Keratinocyte (primary cell): Measurements from ENCODE around the gene PKP4. TPM values are rescaled to one million over a fixed set of nuclear protein-coding genes. Genes with fewer than 3 reads are reported as not detected.

Source experiments
- DNase-seq: peaks from one replicate; pipeline ENCODE4 v3.0.0-alpha.2; 2011; ENCODE audit warnings: low read depth, missing footprints, low spot score
- FAIRE-seq: peaks from 2 replicates; lab custom pipeline; 2011; peaks lifted over from hg19 to GRCh38; lab: Jason Lieb, UNC
- H2AFZ ChIP-seq: 2 replicates; pipeline ENCODE4 v1.6.0; 2012; ENCODE audit warnings: low read length, control low read depth, inconsistent platforms; ENCODE audit not compliant: control insufficient read depth
- H3K27ac ChIP-seq: 2 replicates; pipeline ENCODE4 v1.5.1; 2011; ENCODE audit warnings: low read length; ENCODE audit not compliant: control insufficient read depth, insufficient read depth
- H3K27me3 ChIP-seq: 3 replicates; pipeline ENCODE4 v1.6.0; 2011; ENCODE audit warnings: low read length; ENCODE audit not compliant: control insufficient read depth, insufficient read depth; ENCODE audit errors: extremely low read depth
- H3K36me3 ChIP-seq, 2 experiments: 2 replicates in 1 of 2; 3 replicates in 1 of 2; pipeline ENCODE4 v1.5.1; 2011; ENCODE audit warnings: low read length in 2 of 2, mild to moderate bottlenecking in 1 of 2; ENCODE audit not compliant: control insufficient read depth in 2 of 2, insufficient read depth in 2 of 2; ENCODE audit errors: extremely low read depth in 1 of 2
- H3K4me1 ChIP-seq: 3 replicates; pipeline ENCODE4 v1.5.1; 2011; ENCODE audit warnings: low read length; ENCODE audit not compliant: control insufficient read depth, insufficient read depth; ENCODE audit errors: extremely low read depth
- H3K4me2 ChIP-seq: 3 replicates; pipeline ENCODE4 v1.6.0; 2011; ENCODE audit warnings: low read depth, low read length; ENCODE audit not compliant: control insufficient read depth, insufficient read depth; ENCODE audit errors: extremely low read depth
- H3K4me3 ChIP-seq, 3 experiments: fragments of 200-600 bp in 1 of 3; sonication (generic) in 1 of 3; 2 replicates in 2 of 3; 3 replicates in 1 of 3; pipeline ENCODE4 v1.5.1; 2011 to 2016; ENCODE audit warnings: low read length in 3 of 3, mild to moderate bottlenecking in 3 of 3, control low read depth in 2 of 3, inconsistent platforms in 1 of 3, low read depth in 1 of 3, mixed read lengths in 1 of 3, mixed run types in 1 of 3, moderate library complexity in 1 of 3; ENCODE audit not compliant: control insufficient read depth in 2 of 3, insufficient read depth in 2 of 3; ENCODE audit errors: extremely low read depth in 1 of 3
- H3K79me2 ChIP-seq: 2 replicates; pipeline ENCODE4 v1.6.0; 2012; ENCODE audit warnings: low read length; ENCODE audit not compliant: control insufficient read depth, insufficient read depth
- H3K9ac ChIP-seq: 3 replicates; pipeline ENCODE4 v1.6.0; 2011; ENCODE audit warnings: low read length; ENCODE audit not compliant: control insufficient read depth, insufficient read depth; ENCODE audit errors: extremely low read depth
- H3K9me1 ChIP-seq: 3 replicates; pipeline ENCODE4 v1.6.0; 2011; ENCODE audit warnings: low read length; ENCODE audit not compliant: control insufficient read depth, insufficient read depth; ENCODE audit errors: extremely low read depth
- H3K9me3 ChIP-seq: 2 replicates; pipeline ENCODE4 v1.5.1; 2012; ENCODE audit warnings: low read depth, low read length; ENCODE audit not compliant: control insufficient read depth
- H4K20me1 ChIP-seq: 3 replicates; pipeline ENCODE4 v1.6.0; 2011; ENCODE audit warnings: low read length; ENCODE audit not compliant: control insufficient read depth, insufficient read depth; ENCODE audit errors: extremely low read depth
- CTCF ChIP-seq, 3 experiments: IDR thresholded peaks in 1 of 3; conservative IDR thresholded peaks in 1 of 3; optimal IDR thresholded peaks in 1 of 3; 2 replicates in 2 of 3; 3 replicates in 1 of 3; pipeline versions ENCODE3 to v1.5.1; 2011; ENCODE audit warnings: low read length in 3 of 3, mild to moderate bottlenecking in 3 of 3, moderate library complexity in 2 of 3, control low read depth in 1 of 3, inconsistent platforms in 1 of 3; ENCODE audit not compliant: insufficient read depth in 2 of 3; ENCODE audit errors: extremely low read depth in 1 of 3
- EZH2 ChIP-seq: IDR thresholded peaks from one replicate; pipeline ENCODE4 v1.6.1; 2012; ENCODE audit warnings: inconsistent platforms, mild to moderate bottlenecking, low read length, moderate library complexity
- dilution Hi-C: fragments of 300-500 bp; cut with MboI; formaldehyde crosslinking; loops from one replicate; pipeline ENCODE4 v1.7.0; 2020; ENCODE audit warnings: low sequenced_read_pairs; ENCODE audit not compliant: extremely low pct_ligation_motif_present
- polyA plus RNA-seq, 5 experiments: library from polyadenylated mRNA; depleted of rRNA in 3 of 5; stranded (reverse) in 3 of 5; stranded (forward) in 1 of 5; unstranded in 1 of 5; fragments of >200 nt; gene quantifications; 1 replicate in 1 of 5; 2 replicates in 3 of 5; 3 replicates in 1 of 5; pipeline versions ENCODE4 v1.2.1 to v1.2.3, GENCODE V29; 2011 to 2012; ENCODE audit warnings: missing spikeins in 2 of 5, low read depth in 1 of 5, low replicate concordance in 1 of 5

Gene PKP4
- polyA plus RNA-seq, 1 donor (not counting 4 experiments of a cell fraction or from before 2014, with no cell fraction given), result 43.8 TPM

GRCh38 chr2:158616480-158617000, 159.8 kb downstream of the PKP4 start:
- peak; percentile 26 for FAIRE-seq
- Histone ChIP-seq H3K9ac (no peak overlapping the region), H3K4me3 (no peak overlapping the region), H3K9me1 (no peaks in the 10 kb centered on the region), H3K27ac (no peak overlapping the region), H4K20me1 (no peaks in the 10 kb centered on the region), H3K4me2 (no peak overlapping the region), H3K9me3 (no peaks in the 10 kb centered on the region), H3K36me3 (peaks cover 2 to 7% of the 10 kb centered on the region in 2 experiments), H3K79me2 (no peaks in the 10 kb centered on the region), H2AFZ (no peak overlapping the region), H3K27me3 (no peaks in the 10 kb centered on the region), H3K4me1 (peaks cover 12% of the 10 kb centered on the region)
- TF ChIP-seq CTCF (optimal IDR thresholded peaks at IDR 0.05 in 1 of 3, IDR thresholded peaks at IDR 0.05 in 1 of 3, conservative IDR thresholded peaks at IDR 0.05 in 1 of 3; ENCODE audit: extremely low read depth in 1 of 3, insufficient read depth in 2 of 3, low read length in 3 of 3) (no peak), EZH2 (no peak)
- no peak for DNase-seq
- dilution Hi-C loops, result no loop called here

- peak overlapping the region; percentile 75 for H3K27ac ChIP-seq
- peaks cover 4 to 16% of the 10 kb centered on the region in 2 experiments for H3K36me3 ChIP-seq
- no peaks in the 10 kb centered on the region for H3K9me3 ChIP-seq
- H4K20me1 ChIP-seq, result no peaks in the 10 kb centered on the region
- peak overlapping the region; percentile 50 for H3K4me2 ChIP-seq
- peak overlapping the region; percentile 19 for H3K9ac ChIP-seq
- DNase-seq (no peak), FAIRE-seq (no peak)
- no peaks in the 10 kb centered on the region for H3K79me2 ChIP-seq
- H3K4me1 ChIP-seq, result peaks cover 12% of the 10 kb centered on the region
- no peak overlapping the region for H2AFZ ChIP-seq
- H3K27me3 ChIP-seq, result no peaks in the 10 kb centered on the region
- H3K9me1 ChIP-seq, result no peaks in the 10 kb centered on the region
- peak in 1 of 3 experiments; percentile 4 for TF ChIP-seq CTCF (optimal IDR thresholded peaks at IDR 0.05 in 1 of 3, IDR thresholded peaks at IDR 0.05 in 1 of 3, conservative IDR thresholded peaks at IDR 0.05 in 1 of 3; ENCODE audit: extremely low read depth in 1 of 3, insufficient read depth in 2 of 3, low read length in 3 of 3)
- no peak for TF ChIP-seq EZH2
- no peak overlapping the region for H3K4me3 ChIP-seq
- dilution Hi-C loops, result no loop called here
These were observed 162.2 kb downstream of the PKP4 start for GRCh38 chr2:158618891-158619490.
